ENCODE data around the gene TMEM39B.
A peak's percentile ranks its signal among the peaks of the same experiment; 100 is the strongest.
"Not testable (repeated sequence)": the region's sequence is repeated elsewhere in the genome, so short reads cannot be mapped to it uniquely, and the experiment has no call there.

Gene TMEM39B

DNA sequence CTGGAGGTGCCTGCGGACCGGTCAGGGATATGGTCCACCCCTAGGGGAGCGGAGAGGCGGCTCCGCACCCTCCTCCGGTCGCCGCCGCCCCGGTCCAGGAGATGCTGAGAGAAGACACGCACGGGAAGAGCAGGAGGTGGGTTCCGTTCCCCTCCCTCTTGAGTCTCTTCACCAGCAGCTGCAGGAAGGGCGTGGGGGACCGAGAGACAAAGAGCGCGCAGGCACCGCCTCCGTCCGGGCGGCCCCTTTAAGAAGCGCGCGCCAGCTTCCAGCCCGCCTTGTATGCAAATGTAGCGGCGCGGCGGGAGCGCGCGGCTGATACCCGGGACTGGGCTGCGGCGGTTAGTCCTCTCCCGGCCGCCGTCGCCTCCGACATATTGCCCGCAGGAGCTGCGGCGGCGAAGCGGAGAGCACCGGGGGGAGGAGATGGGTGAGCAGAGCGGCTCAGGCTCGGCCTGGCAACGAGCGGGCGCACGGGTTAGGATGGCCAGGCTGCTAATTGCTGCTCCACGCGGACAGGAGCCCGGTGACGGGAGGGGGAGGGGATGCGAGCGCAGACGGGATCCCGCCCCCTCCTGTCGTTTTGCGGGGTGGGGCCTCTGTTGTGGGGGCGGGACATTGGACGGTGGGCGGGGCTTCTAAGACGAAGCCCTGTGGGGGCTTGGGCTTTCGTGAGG, at the start of gene TMEM39B:
TSS of gene TMEM39B (plus strand) at position 318 of the 677 bp plus-strand sequence. CDS start at position 427, 109 bp downstream.
- peak; percentile 35 to 77 for DNase-seq

DNA sequence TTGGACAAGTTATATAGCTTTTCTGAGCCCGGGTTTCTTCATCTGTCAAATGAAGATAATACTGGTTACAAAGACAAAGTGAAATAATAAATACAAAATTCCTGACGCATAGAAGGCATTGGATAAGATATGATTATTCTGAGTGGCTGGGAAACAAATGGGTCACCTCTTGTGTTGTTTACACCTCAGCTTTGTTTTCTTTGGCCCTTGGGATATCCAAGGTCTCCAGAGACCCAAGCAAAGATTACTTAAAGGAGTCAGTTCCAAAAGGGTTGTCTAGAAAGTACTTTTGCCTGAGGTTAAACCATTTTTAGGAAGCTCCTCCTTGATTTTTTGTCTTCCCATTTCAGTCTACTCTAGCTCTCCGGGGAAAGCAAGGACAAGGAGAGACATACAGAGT, 49.4 kb upstream of the TMEM39B start:
- no peak for DNase-seq

- no peak for DNase-seq
Observed at GRCh38 chr1:32025515-32025914, 47.2 kb upstream of the TMEM39B start.

- no peak for DNase-seq
Observed at GRCh38 chr1:32028746-32029145, 44.0 kb upstream of the TMEM39B start.

DNA sequence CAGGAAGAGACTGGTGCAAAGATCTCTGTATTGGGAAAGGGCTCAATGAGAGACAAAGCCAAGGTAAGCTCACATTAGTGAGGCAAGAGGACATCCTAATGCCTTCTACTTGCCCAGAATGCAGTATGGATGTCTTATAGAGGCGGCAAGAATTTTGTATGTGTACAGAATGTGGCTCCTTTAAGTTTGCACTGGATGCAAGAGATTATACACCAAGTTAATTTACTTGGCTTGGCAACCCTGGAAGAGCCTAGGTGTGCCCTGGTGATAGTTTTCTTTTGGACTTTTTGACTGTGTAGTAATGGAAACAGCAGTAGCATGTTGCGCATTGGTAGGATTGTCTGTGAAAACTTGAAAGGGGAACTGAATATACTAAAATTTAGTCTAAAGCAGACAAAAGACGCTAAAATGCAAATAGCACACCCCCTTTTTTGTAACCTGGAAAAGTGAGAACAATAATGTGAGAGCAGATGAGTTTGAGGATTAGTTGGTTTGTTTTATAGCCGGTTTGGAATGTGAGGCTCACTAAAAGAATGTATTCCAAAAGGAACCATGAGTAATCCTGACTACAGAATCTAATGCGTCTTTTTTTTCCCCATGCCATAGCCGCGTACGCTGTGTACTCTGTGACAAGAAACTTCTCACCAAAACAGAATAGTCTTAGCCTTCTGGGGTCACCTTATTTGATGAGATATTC, 41.0 kb upstream of the TMEM39B start:
- DNase-seq, result no peak

DNA sequence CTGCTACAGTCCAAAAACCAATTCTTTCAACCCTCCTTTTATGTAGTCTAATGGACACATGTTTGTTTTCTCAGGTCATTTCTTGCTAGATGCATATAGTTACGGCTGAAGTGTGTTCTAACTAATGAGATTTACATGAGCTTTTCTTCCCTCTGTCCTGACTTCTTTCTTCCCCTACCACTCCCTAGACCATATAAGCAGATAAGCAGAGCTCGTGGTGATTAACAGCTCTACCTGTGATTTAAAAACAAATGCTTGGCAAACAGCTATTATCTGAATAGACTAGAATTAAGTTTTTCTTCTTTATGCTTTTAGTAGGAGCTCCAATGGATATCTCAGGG, 40.5 kb upstream of the TMEM39B start:
- DNase-seq, result no peak

- no peak for DNase-seq
Observed at GRCh38 chr1:32035119-32035518, 37.6 kb upstream of the TMEM39B start.

DNA sequence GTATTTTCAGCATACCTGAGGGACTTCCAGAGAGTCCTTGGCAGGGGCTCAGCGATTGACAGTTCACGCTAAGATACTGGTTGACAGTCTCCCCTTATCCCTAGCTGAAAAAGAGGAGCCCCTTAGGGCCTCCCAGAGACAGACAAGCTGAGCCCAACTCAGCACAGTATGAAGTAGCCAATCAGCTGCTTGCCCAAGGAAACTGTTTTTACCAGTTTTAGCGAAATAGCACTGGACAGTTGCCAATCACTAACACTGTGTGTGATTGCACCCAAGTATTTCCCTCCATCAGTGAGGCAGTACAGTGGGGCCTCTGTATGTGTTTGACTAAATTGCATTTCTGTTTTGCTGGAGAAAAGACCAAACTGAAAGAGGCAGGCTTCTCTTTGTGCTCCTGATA, 32.0 kb upstream of the TMEM39B start:
- DNase-seq, result no peak

DNA sequence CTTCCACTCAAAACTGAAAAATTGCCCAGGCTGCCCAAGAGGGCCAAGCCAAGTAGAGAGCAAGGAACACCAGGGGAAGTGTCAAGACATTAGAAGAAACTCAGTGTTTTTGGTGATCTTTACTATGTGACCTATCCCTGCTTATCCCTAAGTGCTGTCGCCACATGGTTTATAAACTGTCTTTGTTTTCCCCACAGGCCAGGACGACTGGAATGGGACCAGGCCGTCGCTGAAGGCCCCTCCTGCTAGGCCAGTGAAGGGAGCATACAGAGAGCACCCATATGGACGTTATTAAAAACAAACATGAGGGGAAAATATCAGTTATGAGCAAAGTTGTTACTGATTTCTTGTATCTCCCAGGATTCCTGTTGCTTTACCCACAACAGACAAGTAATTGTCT, 30.4 kb upstream of the TMEM39B start:
- no peak for DNase-seq

DNA sequence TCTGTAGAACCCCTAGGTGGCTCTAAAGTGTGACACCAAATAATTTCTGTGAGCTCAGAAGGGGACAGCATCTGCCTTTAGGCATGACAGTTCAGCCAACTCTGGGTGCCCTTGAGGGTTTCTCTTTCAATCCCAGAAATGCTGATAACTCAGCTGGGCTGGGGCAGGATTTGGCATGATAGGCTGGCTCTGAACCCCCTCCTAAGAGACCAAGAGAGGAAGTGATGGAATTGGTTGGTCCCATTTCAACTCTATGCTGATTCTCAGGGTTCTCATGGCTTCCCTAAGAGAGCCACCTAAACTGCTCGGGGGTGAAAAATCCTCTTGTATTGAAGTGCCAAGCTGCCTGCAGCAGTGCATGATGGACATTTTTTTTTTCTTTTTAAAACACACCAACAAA, 28.5 kb upstream of the TMEM39B start:
- DNase-seq, result no peak

DNA sequence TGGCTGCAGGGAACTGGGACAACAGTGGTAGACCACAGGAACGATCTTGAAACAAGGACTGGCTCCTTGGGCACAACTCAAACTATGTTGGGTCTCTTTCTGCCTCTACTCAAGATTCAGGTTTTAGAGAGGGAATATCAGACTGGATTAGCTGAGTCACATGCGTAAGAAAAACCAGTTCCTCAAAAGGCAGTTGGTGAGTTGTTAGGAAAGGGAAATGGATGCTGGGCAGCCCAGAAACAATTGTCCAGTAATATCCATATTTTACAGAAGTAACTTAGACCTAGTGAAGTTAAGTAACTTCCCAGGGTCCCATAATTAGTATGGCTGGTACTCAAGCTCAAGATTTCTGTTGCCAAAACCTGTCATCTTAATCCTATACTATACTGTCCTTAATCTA, 27.0 kb upstream of the TMEM39B start:
- DNase-seq, result no peak

DNA sequence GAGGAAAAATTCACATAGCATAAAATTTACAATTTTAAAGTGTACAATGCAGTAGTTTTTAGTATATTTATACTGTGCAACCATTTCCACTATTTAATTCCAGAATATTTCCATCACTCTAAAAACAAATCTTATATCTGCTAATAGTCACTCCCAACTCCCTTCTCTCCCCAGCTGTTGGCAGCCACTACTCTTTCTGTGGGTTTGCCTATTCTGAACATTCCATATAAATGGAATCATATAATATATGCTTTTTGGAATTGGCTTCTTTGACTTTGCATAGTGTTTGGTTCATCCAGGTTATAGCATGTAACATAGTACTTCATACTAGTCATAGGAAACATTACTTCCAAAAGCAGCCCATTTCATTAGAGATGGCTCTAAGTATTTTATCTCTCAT, 25.0 kb upstream of the TMEM39B start:
- DNase-seq, result no peak

- no peak for DNase-seq
Observed at GRCh38 chr1:32048440-32048839, 24.3 kb upstream of the TMEM39B start.

- no peak for DNase-seq
Observed at GRCh38 chr1:32051706-32052105, 21.0 kb upstream of the TMEM39B start.

DNA sequence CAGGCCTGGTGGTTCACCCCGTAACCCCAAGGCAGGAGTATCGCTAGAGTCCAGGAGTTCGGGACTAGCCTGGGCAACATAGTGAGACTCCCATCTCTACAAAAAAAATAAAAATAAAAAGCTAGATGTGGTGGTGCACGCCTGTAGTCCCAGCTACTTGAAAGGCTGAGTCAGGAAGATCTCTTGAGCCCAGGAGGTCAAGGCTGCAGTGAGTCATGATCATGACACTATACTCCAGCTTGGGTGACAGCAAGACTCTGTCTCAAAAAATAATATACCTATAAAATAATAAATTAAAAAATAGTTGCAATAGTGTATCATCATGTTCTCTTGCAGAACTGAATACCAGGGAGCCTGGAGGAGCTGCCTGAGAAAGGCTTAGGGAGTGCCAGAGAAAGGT, 19.9 kb upstream of the TMEM39B start:
- DNase-seq, result no peak

DNA sequence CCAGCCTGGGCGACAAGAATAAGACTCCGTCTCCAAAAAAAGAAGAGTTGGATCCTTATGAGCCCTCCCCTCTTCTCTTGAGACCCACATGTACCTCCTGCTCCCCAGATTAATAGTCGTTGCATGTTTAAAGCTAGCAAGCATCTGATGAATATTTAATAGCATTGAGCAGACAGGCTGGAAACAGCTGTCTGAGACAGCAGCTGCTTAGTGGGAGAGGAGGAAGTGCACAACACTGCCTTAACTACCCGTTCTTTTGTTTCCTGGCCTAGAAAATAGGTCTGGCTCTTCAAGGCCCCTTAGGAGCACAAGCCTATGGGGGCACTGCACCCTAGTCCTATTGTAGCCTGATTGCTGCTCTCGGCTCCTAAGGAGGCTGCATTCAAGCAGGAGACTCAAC, 17.3 kb upstream of the TMEM39B start:
- DNase-seq, result no peak

DNA sequence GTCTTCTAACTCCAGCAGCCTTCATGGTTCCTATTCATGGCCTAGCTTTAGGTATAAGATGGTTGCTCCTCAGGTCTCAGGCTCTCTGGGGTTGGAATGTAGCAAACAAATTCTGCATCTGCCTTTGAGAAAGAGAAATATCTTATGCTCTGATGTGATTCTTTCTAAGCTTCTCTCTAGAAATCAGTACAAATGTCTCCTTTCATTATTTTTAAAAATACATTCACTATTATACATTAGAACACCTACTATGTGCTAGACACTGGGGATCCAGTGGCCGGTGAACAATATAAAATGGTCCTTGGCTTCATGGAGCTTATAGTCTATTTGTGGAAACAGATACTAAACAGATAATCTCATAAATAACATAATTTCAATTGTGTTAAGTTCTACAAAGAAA, 16.1 kb upstream of the TMEM39B start:
- no peak for DNase-seq

DNA sequence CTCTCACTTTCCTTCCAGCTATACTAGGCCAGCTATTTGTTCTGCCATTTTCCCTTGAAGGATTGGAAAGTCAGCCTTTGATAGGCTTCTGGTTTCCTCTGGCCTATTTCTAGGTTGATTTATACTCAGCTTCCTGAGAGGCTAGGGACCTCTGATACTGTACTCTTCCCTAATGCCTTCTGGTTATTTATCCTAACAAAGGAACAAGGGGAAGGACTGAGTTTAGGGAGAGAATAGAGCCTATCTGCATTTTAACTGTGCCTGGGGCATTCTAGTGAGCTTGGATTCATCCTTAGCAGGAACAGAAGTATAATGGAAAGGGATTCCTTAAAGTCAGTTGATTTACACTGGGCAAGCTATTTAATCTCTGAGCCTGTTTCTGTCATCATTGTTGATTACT, 11.8 kb upstream of the TMEM39B start:
- no peak for DNase-seq

DNA sequence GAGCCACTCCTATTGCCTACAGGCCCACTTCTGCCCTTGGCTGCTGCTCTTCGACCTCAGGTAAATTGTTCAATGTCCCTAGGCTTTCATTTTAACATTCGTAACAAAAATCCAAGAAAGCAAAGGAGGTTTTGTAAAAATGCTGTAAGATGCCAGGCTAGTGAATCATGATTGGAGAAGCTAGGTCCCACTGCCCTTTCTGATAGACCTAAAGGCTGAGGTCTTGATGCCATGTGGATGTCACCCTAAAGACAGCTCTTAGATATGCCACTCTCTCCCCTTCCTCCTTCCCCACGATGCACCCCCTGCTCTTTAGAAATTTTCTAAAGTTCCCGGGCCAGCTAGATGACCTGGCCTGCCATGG, 9.9 kb upstream of the TMEM39B start:
- DNase-seq, result no peak

- peak in 1 of 2 experiments; percentile 23 for DNase-seq
Observed at GRCh38 chr1:32063261-32063681, 9.5 kb upstream of the TMEM39B start.

DNA sequence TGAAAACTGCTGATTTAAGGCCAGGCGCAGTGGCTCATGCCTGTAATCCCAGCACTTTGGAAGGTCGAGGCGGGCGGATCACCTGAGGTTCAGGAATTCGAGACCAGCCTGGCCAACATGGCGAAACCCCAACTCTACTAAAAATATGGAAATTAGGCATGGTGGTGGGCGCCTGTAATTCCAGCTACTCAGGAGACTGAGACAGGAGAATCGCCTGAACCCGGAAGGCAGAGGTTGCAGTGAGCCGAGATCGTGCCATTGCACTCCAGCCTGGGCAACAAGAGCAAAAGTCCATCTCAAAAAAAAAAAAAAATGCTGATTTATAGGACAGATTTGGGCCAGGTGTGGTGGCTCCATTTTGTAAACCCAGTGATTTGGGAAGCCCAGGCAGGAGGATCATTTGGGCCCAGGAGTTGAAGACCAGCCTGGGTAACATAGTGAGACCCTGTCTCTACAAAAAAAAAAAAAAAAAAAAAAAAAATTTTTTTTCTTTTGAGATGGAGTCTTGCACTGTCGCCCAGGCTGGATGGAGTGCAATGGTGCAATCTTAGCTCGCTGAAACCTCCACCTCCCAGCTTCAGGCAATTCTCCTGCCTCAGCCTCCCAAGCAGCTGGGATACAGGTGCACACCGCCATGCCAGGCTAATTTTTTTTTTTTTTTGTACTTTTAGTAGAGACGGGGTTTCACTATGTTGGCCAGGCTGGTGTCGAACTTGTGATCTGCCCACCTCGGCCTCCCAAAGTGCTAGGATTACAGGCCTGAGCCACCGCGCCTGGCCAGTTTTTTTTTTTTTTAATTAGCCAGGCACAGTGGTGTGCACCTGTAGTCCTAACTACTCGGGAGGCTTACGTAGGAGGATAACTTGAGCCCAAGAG, 6.9 kb upstream of the TMEM39B start:
- not testable (repeated sequence) for DNase-seq

GRCh38 chr1:32066489-32066873, 6.3 kb upstream of the TMEM39B start:
- no peak for DNase-seq

DNA sequence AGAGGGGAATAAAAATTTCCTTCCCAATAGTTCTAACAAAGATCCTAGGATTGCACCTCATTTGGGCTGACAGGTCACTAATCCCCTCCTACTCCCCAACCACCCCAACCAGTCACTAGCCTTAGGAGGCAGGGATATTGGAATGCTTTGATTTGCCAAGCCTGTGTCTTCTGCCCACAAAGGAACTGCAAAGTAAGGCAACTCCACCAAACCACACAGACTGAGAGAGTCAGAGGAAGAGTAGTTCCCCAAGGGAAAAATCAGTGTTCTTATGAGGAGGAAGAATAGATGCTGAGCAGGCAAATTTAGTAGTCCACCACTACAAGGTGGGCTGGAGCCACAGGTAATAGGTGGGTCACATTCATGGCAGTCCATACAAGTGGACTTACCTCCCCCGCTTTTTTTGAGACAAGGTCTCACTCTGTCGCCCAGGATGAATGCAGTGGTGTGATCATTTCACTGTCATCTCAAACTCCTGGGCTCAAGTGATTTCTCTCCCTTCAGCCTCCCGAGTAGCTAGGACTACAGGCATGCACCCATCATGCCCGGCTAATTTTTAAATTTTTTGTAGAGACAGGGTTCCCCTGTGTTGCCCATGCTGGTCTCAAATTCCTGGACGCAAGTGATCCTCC, 3.7 kb upstream of the TMEM39B start:
- no peak for DNase-seq

Data from cerebellar nuclear complex (tissue), 1 donor.